AML-193 (cell line): ENCODE results near the gene CHAF1A.

Experiments
- DNase-seq, 2 experiments: peaks; one replicate each; lab custom pipeline; 2025; lab: John Stamatoyannopoulos, UW

CHAF1A gene

GRCh38 chr19:4442819-4443146 lies 40.3 kb downstream of the CHAF1A start:
- DNase-seq: no peak

- no peak for DNase-seq
These were observed 40.7 kb downstream of the CHAF1A start for GRCh38 chr19:4443188-4443587.

- DNase-seq: no peak
These were observed 41.7 kb downstream of the CHAF1A start for GRCh38 chr19:4443966-4444764.

GRCh38 chr19:4444765-4445741 lies 42.6 kb downstream of the CHAF1A start:
- DNase-seq: no peak

GRCh38 chr19:4445963-4446703 lies 43.7 kb downstream of the CHAF1A start:
- DNase-seq: no peak

GRCh38 chr19:4446704-4447200 lies 44.3 kb downstream of the CHAF1A start:
- DNase-seq: no peak

- no peak for DNase-seq
These were observed 45.1 kb downstream of the CHAF1A start for GRCh38 chr19:4447327-4448146.

- DNase-seq: no peak
These were observed 45.9 kb downstream of the CHAF1A start for GRCh38 chr19:4448147-4448985.

GRCh38 chr19:4449022-4449638 lies 46.7 kb downstream of the CHAF1A start:
- no peak for DNase-seq

GRCh38 chr19:4449639-4450028 lies 47.2 kb downstream of the CHAF1A start:
- no peak for DNase-seq

GRCh38 chr19:4452230-4452990 lies 50.0 kb downstream of the CHAF1A start:
- DNase-seq: no peak

GRCh38 chr19:4453232-4454179 lies 51.1 kb downstream of the CHAF1A start:
- DNase-seq: no peak

GRCh38 chr19:4454747-4455718 lies 52.6 kb downstream of the CHAF1A start:
- no peak for DNase-seq

GRCh38 chr19:4455719-4456475 lies 53.5 kb downstream of the CHAF1A start:
- DNase-seq: no peak

GRCh38 chr19:4456476-4456842 lies 54.0 kb downstream of the CHAF1A start:
- peak; percentile 21 to 45 for DNase-seq
